Kidney epithelial cell (primary cell): Measurements from ENCODE around the gene NSMCE1. TPM values are rescaled to one million over a fixed set of nuclear protein-coding genes. Genes with fewer than 3 reads are reported as not detected.

Experiments
- DNase-seq: peaks from one replicate; pipeline ENCODE4 v3.0.0-alpha.2; 2010; ENCODE audit warnings: low read depth
- H3K27me3 ChIP-seq: 2 replicates; pipeline ENCODE4 v1.6.0; 2011; ENCODE audit warnings: low read length; ENCODE audit not compliant: control insufficient read depth, insufficient read depth
- H3K36me3 ChIP-seq: 2 replicates; pipeline ENCODE4 v1.5.1; 2011; ENCODE audit warnings: low read length; ENCODE audit not compliant: control insufficient read depth, insufficient read depth
- H3K4me3 ChIP-seq: 2 replicates; pipeline ENCODE4 v1.5.1; 2011; ENCODE audit warnings: low read depth, mild to moderate bottlenecking, control low read depth, low read length
- total RNA-seq: library from RNA; depleted of rRNA; stranded (reverse); fragments of >200 nt; gene quantifications from 2 replicates; pipeline ENCODE4 v1.2.3, GENCODE V29; 2015
- TF ChIP-seq, protein P1 (sequence below): IDR thresholded peaks from 2 replicates; pipeline ENCODE4 v1.5.1; 2011; ENCODE audit warnings: mild to moderate bottlenecking, moderate library complexity, low read length, control low read depth, inconsistent platforms; ENCODE audit not compliant: insufficient read depth, poor library complexity, severe bottlenecking

Gene NSMCE1
- total RNA-seq, 1 donor from 2014 or later, result 94.8 TPM

DNA sequence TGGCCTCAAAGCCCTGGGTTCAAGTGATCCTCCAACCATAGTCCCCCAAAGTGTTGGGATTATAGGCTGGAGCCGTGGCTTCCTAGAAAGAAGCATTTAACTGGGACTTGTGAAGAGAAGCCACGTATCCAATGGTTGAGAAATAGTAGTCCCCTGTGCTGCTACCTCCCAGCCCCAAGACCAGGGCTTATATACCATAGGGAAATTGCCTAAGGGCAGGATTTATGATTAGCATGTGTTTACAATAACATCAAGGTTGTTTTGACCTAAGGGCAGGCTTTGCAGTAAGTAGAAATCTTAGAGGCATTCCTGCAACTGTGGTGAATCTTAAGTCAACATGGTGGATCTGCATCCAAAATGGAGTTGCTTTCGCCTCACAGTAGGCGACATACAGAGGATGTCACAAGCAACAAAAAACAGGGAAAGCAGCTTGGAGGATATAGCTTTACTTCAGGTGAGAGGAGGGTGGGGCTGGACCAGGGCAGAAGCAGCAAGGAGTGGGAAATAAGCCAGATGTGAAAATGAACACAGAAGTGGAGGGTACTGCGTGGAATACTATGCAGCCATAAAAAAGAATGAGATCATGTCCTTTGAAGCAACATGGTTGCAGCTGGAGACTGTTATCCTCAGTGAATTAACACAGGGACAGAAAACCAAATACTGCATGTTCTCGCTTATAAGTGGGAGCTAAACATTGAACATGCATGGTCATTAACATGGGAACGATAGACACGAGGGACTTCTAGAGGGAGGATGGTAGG, 18.7 kb upstream of the NSMCE1 start:
- Histone ChIP-seq H3K36me3 (no peaks in the 10 kb centered on the region), H3K27me3 (no peaks in the 10 kb centered on the region), H3K4me3 (no peak overlapping the region)
- DNase-seq, result no peak
- TF ChIP-seq, protein P1, sequence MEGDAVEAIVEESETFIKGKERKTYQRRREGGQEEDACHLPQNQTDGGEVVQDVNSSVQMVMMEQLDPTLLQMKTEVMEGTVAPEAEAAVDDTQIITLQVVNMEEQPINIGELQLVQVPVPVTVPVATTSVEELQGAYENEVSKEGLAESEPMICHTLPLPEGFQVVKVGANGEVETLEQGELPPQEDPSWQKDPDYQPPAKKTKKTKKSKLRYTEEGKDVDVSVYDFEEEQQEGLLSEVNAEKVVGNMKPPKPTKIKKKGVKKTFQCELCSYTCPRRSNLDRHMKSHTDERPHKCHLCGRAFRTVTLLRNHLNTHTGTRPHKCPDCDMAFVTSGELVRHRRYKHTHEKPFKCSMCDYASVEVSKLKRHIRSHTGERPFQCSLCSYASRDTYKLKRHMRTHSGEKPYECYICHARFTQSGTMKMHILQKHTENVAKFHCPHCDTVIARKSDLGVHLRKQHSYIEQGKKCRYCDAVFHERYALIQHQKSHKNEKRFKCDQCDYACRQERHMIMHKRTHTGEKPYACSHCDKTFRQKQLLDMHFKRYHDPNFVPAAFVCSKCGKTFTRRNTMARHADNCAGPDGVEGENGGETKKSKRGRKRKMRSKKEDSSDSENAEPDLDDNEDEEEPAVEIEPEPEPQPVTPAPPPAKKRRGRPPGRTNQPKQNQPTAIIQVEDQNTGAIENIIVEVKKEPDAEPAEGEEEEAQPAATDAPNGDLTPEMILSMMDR, result no peak

DNA sequence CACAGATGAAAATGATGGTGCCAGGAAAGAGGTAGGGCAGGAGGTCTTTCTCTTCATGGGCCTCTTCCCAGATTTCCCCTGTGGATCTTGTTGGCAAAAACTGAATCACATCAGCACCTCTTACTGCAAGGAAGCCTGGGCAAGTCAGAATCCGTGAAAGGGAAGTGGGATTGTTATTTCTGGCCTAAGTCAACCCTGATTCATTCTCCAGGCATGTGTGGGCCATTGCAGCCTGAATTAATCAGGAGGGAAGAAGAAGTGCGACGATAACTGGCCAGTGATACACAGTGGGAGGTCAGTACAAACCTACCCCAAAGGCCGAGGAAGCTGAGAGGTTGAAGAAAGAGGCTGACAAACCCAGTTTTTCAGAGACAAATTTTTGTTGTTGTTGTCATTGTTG, 17.9 kb upstream of the NSMCE1 start:
- DNase-seq, result peak; percentile 95
- Histone ChIP-seq H3K27me3 (no peaks in the 10 kb centered on the region), H3K36me3 (no peaks in the 10 kb centered on the region), H3K4me3 (no peak overlapping the region)
- TF ChIP-seq, protein P1, result no peak

DNA sequence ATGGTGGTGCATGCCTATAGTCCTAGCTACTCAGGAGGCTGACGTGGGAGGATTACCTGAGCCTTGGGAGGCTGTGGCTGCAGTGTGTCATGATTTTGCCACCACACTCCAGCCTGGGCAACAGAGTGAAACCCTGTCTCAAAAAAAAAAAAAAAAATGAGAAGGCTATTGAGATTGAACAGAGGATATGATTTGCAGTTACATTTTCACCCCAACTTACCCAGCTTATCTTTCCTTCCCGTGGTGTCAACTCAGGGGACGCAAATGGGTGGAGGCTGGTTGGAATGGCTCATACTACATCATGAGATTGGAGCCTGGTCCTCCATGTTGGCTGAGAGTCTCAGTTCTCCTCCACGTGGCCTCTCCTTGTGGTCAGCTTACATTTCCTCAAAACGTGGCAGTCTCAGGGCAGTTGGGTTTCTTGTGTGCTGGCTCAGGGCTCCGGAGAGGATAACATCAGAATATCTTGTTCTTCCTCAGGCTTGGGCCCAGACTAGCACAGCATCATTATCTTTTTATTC, 17.2 kb upstream of the NSMCE1 start:
- TF ChIP-seq, protein P1, result no peak
- no peak overlapping the region for H3K4me3 ChIP-seq
- H3K36me3 ChIP-seq, result no peaks in the 10 kb centered on the region

DNA sequence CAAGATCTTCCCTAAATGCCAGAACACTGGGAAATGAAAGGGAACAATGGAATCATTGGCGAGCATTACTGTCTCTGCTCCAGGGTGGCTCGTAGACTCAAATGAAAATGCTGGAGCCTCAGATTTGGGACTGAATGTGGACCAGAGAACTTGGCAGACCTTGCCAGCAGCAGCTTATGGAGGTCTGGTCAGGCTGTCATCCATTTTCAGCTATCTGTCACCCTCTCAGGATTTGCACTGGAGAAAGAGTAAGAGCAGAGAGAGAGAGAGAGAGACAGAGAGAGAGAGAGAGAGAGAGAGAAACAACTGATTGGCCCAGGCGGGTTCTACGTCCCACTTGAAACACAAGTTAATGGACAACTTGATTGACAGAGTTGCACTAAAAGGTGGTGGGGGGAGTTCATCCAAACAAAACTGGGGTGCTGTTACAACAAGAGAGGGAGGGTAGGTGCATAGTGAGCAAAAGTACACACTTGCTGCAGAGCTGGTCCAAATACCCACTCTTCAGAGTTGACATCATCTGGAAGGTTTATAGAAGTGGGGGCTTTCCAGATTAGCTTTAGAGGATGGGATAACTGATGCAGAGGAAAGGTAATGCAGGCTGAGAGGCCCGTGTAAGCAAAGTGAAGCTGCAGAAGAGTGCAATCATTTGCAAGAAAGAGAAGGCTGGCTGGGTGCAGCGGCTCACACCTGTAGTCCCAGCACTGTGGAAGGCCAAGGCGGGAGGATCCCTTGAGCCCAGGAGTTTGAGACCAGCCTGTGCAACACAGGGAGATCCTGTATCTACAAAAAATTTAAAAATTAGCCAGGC, 16.5 kb upstream of the NSMCE1 start:
- Histone ChIP-seq H3K27me3 (no peaks in the 10 kb centered on the region), H3K4me3 (no peak overlapping the region), H3K36me3 (no peaks in the 10 kb centered on the region)
- TF ChIP-seq, protein P1, result no peak
- DNase-seq, result no peak

More for the DNA sequence above, 17.2 kb upstream of the NSMCE1 start:
- no peaks in the 10 kb centered on the region for H3K27me3 ChIP-seq
- no peak for DNase-seq

DNA sequence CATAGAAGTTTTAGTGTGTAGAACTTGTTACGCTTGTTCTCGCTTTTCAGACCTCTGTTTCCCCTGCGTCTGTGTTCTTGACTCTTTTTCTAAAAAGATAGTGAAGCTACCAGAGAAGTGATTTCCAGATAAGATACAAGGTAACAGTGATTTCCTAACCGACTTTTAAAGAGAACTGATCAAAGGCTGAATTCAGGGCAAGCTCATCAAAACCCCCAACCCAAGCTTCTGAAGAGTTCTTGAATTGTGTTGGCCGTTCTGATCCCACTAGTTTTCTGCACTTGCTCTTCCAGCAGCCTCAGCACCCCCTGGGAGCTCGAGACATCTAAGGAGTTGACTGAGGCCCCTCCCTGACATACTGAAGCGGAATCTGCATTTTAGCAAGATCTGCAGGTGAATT, 12.7 kb upstream of the NSMCE1 start:
- Histone ChIP-seq H3K27me3 (no peaks in the 10 kb centered on the region), H3K4me3 (no peak overlapping the region), H3K36me3 (no peaks in the 10 kb centered on the region)
- TF ChIP-seq, protein P1, result no peak
- DNase-seq, result no peak
